ENCODE results near the gene PDE4B.

GRCh38 chr1:66213491-66213890, 420.8 kb downstream of the PDE4B start:
- TF ChIP-seq CTCF (IDR thresholded peaks at IDR 0.05): no peak
- no peak for TF ChIP-seq POLR2A (IDR thresholded peaks at IDR 0.05)

All from body of pancreas (tissue), 4 donors.